DND-41 (cell line): ENCODE measurements around the gene TMEM184B.

Source experiments
- ATAC-seq: fragments of 200-7000 bp; cut with Tn5 transposase; 3 replicates; pipeline ENCODE4 v1.9.1; 2021; ENCODE audit warnings: low read depth; ENCODE audit not compliant: insufficient read depth
- DNase-seq: peaks from one replicate; pipeline ENCODE4 v3.0.0-alpha.2; 2020
- H2AFZ ChIP-seq: 2 replicates; pipeline ENCODE4 v1.6.0; 2012; ENCODE audit warnings: low read depth, low read length
- H3K27ac ChIP-seq: 2 replicates; pipeline ENCODE4 v1.5.1; 2012; ENCODE audit warnings: low read length, inconsistent platforms
- H3K27me3 ChIP-seq: fragments of 200-600 bp; sonication (generic); 2 replicates; pipeline ENCODE4 v1.6.0; 2012; ENCODE audit warnings: low read length, mild to moderate bottlenecking, inconsistent platforms; ENCODE audit not compliant: insufficient read depth, poor library complexity
- H3K36me3 ChIP-seq: 2 replicates; pipeline ENCODE4 v1.5.1; 2012; ENCODE audit warnings: low read length, inconsistent platforms; ENCODE audit not compliant: insufficient read depth
- H3K4me1 ChIP-seq: 2 replicates; pipeline ENCODE4 v1.5.1; 2012; ENCODE audit warnings: mild to moderate bottlenecking, low read length; ENCODE audit not compliant: insufficient read depth
- H3K4me2 ChIP-seq: 2 replicates; pipeline ENCODE4 v1.6.0; 2012; ENCODE audit warnings: mild to moderate bottlenecking, moderate library complexity, low read length, inconsistent platforms; ENCODE audit not compliant: insufficient read depth
- H3K4me3 ChIP-seq, 2 experiments: fragments of 200-600 bp in 1 of 2; shearing (Covaris generic) in 1 of 2; 2 replicates each; pipeline ENCODE4 v1.5.1; 2012 to 2016; ENCODE audit warnings: inconsistent platforms in 2 of 2, low read length in 2 of 2, mild to moderate bottlenecking in 2 of 2, low read depth in 1 of 2, moderate library complexity in 1 of 2
- H3K79me2 ChIP-seq: 2 replicates; pipeline ENCODE4 v1.6.0; 2012; ENCODE audit warnings: low read length, inconsistent platforms; ENCODE audit not compliant: insufficient read depth
- H3K9ac ChIP-seq: 2 replicates; pipeline ENCODE4 v1.6.0; 2012; ENCODE audit warnings: low read depth, mild to moderate bottlenecking, inconsistent platforms, low read length, moderate library complexity
- H3K9me3 ChIP-seq: 2 replicates; pipeline ENCODE4 v1.5.1; 2012; ENCODE audit warnings: low read length, moderate library complexity, mild to moderate bottlenecking, inconsistent platforms; ENCODE audit not compliant: insufficient read depth, severe bottlenecking
- H4K20me1 ChIP-seq: 2 replicates; pipeline ENCODE4 v1.6.0; 2012; ENCODE audit warnings: low read length; ENCODE audit not compliant: insufficient read depth
- EZH2 ChIP-seq: IDR thresholded peaks from 3 replicates; pipeline ENCODE4 v1.6.1; 2012; ENCODE audit warnings: borderline replicate concordance, low read depth, mild to moderate bottlenecking, moderate library complexity, low read length, inconsistent platforms; ENCODE audit not compliant: severe bottlenecking
- TF ChIP-seq, protein P1 (sequence below): IDR thresholded peaks from 2 replicates; pipeline ENCODE4 v1.5.1; 2012; ENCODE audit warnings: borderline replicate concordance, low read length, moderate library complexity, mild to moderate bottlenecking; ENCODE audit not compliant: poor library complexity, severe bottlenecking; ENCODE audit errors: extremely low read depth

Gene TMEM184B

DNA sequence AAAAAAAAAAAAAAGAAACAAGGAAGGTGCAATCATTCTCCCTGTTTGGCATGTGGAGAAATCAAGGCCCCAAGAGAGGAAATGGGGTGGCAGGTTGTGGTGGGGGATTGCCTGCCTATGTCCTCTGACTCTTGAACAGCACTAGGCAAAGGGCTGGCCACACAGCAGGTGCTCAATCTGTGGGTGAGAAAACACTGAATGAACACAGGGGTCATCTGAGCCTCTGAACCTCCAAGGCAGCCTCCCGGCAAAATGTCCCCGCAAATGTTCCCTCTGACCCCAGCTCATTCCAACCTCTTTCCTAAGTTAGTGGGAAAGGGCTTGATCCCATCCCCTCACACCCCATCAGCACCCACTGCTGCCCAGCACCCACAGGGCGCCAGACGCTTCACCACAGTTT is 95.8 kb downstream of the TMEM184B start:
- H2AFZ ChIP-seq: no peak overlapping the region

DNA sequence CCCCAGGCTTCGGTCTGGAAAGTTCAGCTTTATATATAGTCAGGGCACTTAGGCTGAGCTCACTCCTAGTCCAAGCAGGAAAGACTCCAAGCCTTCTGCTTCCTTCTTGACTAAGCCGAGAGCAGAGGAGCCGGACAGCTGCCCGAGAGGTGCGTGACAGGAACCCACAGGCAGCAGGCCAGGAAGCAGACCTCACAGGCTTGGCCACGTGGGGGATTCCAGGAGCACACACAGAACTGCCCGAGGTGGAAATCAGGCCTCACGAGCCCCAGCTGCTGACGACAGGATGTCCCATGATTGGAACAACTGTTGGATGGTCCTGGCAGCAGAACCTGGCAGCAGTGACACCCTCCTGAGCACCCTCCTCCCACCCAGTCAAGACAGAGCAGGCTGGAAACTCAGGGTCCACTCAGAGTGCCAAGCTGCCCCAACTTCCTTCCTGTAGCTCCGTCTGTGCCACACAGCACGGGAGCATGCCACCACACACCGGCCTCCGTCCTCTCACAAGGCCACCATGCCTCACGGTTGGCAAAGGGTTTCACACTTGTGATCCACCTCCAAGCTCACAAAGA is 96.6 kb downstream of the TMEM184B start:
- Histone ChIP-seq H3K4me1 (peaks cover 29% of the 10 kb centered on the region), H3K27ac (no peak overlapping the region; the same call in 1 of the 2 replicates), H4K20me1 (peaks cover 35% of the 10 kb centered on the region), H3K27me3 (no peaks in the 10 kb centered on the region), H3K4me3 (no peak overlapping the region), H3K79me2 (peaks cover 76% of the 10 kb centered on the region), H3K9me3 (no peaks in the 10 kb centered on the region), H3K4me2 (no peak overlapping the region), H3K9ac (no peak overlapping the region), H3K36me3 (peaks cover 27% of the 10 kb centered on the region), H2AFZ (no peak overlapping the region)
- DNase-seq (no peak), ATAC-seq (no peak)
- TF ChIP-seq, protein P1, sequence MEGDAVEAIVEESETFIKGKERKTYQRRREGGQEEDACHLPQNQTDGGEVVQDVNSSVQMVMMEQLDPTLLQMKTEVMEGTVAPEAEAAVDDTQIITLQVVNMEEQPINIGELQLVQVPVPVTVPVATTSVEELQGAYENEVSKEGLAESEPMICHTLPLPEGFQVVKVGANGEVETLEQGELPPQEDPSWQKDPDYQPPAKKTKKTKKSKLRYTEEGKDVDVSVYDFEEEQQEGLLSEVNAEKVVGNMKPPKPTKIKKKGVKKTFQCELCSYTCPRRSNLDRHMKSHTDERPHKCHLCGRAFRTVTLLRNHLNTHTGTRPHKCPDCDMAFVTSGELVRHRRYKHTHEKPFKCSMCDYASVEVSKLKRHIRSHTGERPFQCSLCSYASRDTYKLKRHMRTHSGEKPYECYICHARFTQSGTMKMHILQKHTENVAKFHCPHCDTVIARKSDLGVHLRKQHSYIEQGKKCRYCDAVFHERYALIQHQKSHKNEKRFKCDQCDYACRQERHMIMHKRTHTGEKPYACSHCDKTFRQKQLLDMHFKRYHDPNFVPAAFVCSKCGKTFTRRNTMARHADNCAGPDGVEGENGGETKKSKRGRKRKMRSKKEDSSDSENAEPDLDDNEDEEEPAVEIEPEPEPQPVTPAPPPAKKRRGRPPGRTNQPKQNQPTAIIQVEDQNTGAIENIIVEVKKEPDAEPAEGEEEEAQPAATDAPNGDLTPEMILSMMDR: no peak
- no peak for TF ChIP-seq EZH2

More for the DNA sequence above, 95.8 kb downstream of the TMEM184B start:
- no peaks in the 10 kb centered on the region for H3K27me3 ChIP-seq
- H3K4me2 ChIP-seq: no peak overlapping the region
- H3K27ac ChIP-seq: no peak overlapping the region
- peaks cover 24% of the 10 kb centered on the region for H3K36me3 ChIP-seq
- TF ChIP-seq, protein P1: no peak
- no peak for TF ChIP-seq EZH2
- DNase-seq: no peak
- H3K9me3 ChIP-seq: no peaks in the 10 kb centered on the region
- H3K4me1 ChIP-seq: peaks cover 31% of the 10 kb centered on the region
- H4K20me1 ChIP-seq: peaks cover 31% of the 10 kb centered on the region
- peaks cover 75% of the 10 kb centered on the region for H3K79me2 ChIP-seq
- H3K4me3 ChIP-seq: no peak overlapping the region
- no peak for ATAC-seq
- no peak overlapping the region for H3K9ac ChIP-seq

DNA sequence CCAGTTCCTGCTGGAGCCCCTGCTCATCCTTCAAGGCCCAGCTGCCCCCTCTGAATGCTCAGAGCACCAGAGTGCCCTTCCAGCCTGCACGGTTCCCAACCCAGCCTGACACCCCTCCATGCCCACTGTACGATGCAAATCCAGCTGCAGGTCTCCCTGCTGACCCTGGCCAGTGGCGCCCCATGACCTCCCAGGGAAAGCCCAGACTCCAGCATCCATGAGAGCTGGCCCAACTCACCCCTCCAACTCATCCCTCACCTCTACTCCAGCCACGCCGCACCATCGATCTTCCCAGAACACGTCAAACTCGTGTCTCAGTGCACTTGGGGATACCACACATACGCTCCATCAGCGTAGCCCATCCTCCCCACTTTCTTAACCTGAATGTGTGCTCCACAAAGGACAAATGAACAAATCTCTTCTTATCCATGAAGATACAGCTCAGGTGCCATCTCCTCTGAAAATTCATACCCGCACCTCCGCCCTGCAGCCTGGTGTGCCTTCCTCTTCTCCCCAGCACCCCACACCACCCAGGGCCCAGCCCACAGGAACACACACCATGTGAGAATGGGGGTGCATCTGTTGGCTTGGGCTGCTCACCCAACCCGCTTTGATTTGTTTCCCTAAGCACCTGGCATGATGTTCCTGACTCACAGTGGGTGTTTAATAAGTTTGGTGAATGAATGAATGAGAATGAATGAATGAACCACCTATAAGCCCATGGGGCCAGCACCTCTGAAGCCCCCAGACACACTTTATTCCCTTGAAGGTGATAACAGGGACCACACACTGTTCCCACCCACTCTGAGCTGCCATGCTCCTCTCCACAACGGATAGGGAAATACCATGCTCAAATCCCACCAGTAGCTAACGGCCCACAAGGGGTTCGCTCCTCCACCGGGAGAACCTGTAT is 97.3 kb downstream of the TMEM184B start:
- Histone ChIP-seq H3K4me1 (peaks cover 22% of the 10 kb centered on the region), H3K4me2 (no peak overlapping the region), H3K27me3 (no peaks in the 10 kb centered on the region), H2AFZ (no peak overlapping the region), H3K36me3 (peaks cover 27% of the 10 kb centered on the region), H3K4me3 (no peak overlapping the region), H3K9me3 (no peaks in the 10 kb centered on the region), H3K79me2 (peaks cover 73% of the 10 kb centered on the region), H4K20me1 (peaks cover 36% of the 10 kb centered on the region), H3K27ac (no peak overlapping the region), H3K9ac (no peak overlapping the region)
- no peak for TF ChIP-seq EZH2
- TF ChIP-seq, protein P1: no peak
- ATAC-seq (no peak), DNase-seq (no peak)
